ENCODE data around the gene HDAC2.
"Not testable (repeated sequence)": the region's sequence is repeated elsewhere in the genome, so short reads cannot be mapped to it uniquely, and the experiment has no call there.

HDAC2 gene

GRCh38 chr6:113971741-113972140 lies 793 bp upstream of the HDAC2 start:
- DNase-seq (ENCODE audit: low spot score) = peak; percentile 51

- peak; percentile 54 for DNase-seq (ENCODE audit: low spot score)
These were observed 802 bp downstream of the HDAC2 start for GRCh38 chr6:113969888-113970804.

GRCh38 chr6:113968472-113968871 lies 2.5 kb downstream of the HDAC2 start:
- no peak for DNase-seq (ENCODE audit: low spot score)

- DNase-seq (ENCODE audit: low spot score) = no peak
These were observed 3.2 kb downstream of the HDAC2 start for GRCh38 chr6:113967777-113968176.

- no peak for DNase-seq (ENCODE audit: low spot score)
These were observed 10.2 kb downstream of the HDAC2 start for GRCh38 chr6:113960795-113961194.

GRCh38 chr6:113959235-113959634 lies 11.7 kb downstream of the HDAC2 start:
- no peak for DNase-seq (ENCODE audit: low spot score)

- DNase-seq (ENCODE audit: low spot score) = no peak
These were observed 16.3 kb downstream of the HDAC2 start for GRCh38 chr6:113954653-113955052.

GRCh38 chr6:113953346-113953745 lies 17.6 kb downstream of the HDAC2 start:
- no peak for DNase-seq (ENCODE audit: low spot score)

GRCh38 chr6:113949499-113949898 lies 21.4 kb downstream of the HDAC2 start:
- DNase-seq (ENCODE audit: low spot score) = no peak

- no peak for DNase-seq (ENCODE audit: low spot score)
These were observed 26.2 kb downstream of the HDAC2 start for GRCh38 chr6:113944701-113945100.

GRCh38 chr6:113939825-113940224 lies 31.1 kb downstream of the HDAC2 start:
- DNase-seq (ENCODE audit: low spot score) = no peak

GRCh38 chr6:113936093-113936934 lies 34.6 kb downstream of the HDAC2 start:
- DNase-seq (ENCODE audit: low spot score) = peak; percentile 80

- DNase-seq (ENCODE audit: low spot score) = no peak
These were observed 36.8 kb downstream of the HDAC2 start for GRCh38 chr6:113934101-113934500.

- DNase-seq (ENCODE audit: low spot score) = not testable (repeated sequence)
These were observed 39.0 kb downstream of the HDAC2 start for GRCh38 chr6:113931907-113932306.

- no peak for DNase-seq (ENCODE audit: low spot score)
These were observed 40.8 kb downstream of the HDAC2 start for GRCh38 chr6:113930183-113930582.

GRCh38 chr6:113927001-113927400 lies 43.9 kb downstream of the HDAC2 start:
- DNase-seq (ENCODE audit: low spot score) = no peak

- DNase-seq (ENCODE audit: low spot score) = no peak
These were observed 45.6 kb downstream of the HDAC2 start for GRCh38 chr6:113925378-113925777.

GRCh38 chr6:113924312-113924723 lies 46.6 kb downstream of the HDAC2 start:
- no peak for DNase-seq (ENCODE audit: low spot score)

GRCh38 chr6:113923526-113923925 lies 47.4 kb downstream of the HDAC2 start:
- DNase-seq (ENCODE audit: low spot score) = no peak

- DNase-seq (ENCODE audit: low spot score) = no peak
These were observed 49.5 kb downstream of the HDAC2 start for GRCh38 chr6:113921299-113921904.

- no peak for DNase-seq (ENCODE audit: low spot score)
These were observed 50.2 kb downstream of the HDAC2 start for GRCh38 chr6:113920663-113921267.

GRCh38 chr6:113910285-113910684 lies 60.7 kb downstream of the HDAC2 start:
- DNase-seq (ENCODE audit: low spot score) = not testable (repeated sequence)
